Measurements from ENCODE around the gene KIF12.

The KIF12 gene

DNA sequence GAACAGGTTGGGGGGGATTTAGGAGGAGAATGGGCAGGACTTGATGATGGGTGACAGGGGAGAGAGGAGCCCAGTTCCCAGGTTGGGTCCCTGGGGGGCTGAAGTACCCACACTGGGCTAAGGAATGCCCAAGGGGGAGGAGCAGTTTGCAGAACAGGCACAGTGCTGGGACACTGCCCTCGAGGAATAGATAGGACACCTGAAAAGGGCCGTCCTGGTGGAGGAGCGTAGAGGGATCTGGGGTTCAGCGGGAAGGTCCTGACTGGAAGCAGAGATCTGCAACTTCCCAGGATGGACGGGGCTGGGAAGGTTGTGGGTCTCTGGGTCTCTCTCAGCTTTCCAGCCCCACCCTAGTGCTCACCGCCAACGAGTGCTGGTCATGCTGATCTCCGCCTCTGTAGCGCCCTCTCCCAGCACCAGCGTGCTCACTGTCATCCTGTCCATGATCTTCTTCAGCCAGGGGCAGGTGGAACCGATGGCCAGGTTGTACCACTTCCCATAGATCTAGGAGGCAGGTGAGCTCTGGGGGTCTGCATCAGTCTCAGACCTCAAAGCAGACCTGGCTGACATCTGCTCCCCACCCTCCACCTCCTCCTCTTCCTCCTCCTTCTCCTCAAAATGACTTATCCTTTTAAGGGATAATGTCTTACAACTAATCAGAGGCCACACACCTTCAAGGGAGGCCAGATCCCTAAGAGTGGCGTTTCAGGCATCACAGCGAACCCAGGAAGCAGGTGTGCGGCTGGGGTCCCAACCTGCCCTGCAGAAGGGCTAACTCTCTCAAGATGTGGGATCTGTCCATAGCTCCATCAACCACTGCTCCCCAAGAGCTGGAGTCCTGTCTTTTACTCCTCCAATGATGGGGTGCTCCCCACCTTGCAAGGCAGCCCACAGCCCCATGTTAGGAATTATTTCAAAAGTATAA, 22.6 kb downstream of the KIF12 start:
- Histone ChIP-seq H3K4ac (ENCODE audit: low read depth in 1 of 2, low read length in 2 of 2) (no peak overlapping the region), H3K9ac (ENCODE audit: low read length) (no peak overlapping the region), H3K4me1 (ENCODE audit: control insufficient read depth, insufficient read depth, low read depth, low read length) (peaks cover 25% of the 10 kb centered on the region), H3K9me3 (ENCODE audit: control insufficient read depth, low read length) (no peaks in the 10 kb centered on the region), H3K27me3 (ENCODE audit: control insufficient read depth in 1 of 2, insufficient read depth in 1 of 2, low read length in 2 of 2) (peaks cover 7 to 65% of the 10 kb centered on the region in 2 experiments), H4K91ac (ENCODE audit: low read length) (no peak overlapping the region), H4K8ac (ENCODE audit: low read length) (no peak overlapping the region), H2BK15ac (ENCODE audit: low read depth, poor library complexity, severe bottlenecking) (no peak overlapping the region), H2AK5ac (ENCODE audit: low read length, severe bottlenecking) (no peak overlapping the region), H3K27ac (ENCODE audit: low read length, poor library complexity, severe bottlenecking) (no peak overlapping the region), H3K23ac (ENCODE audit: low read length in 2 of 2) (no peak overlapping the region), H3K79me1 (replicated peaks; ENCODE audit: low read length, poor library complexity, severe bottlenecking) (no peaks in the 10 kb centered on the region), H3K36me3 (ENCODE audit: control insufficient read depth in 1 of 2, insufficient read depth in 2 of 2, low read depth in 1 of 2, low read length in 2 of 2) (no peaks in the 10 kb centered on the region), H3K4me2 (ENCODE audit: low read length, poor library complexity, severe bottlenecking) (no peak overlapping the region), H3K14ac (ENCODE audit: low read length in 2 of 2) (no peak overlapping the region), H2BK5ac (ENCODE audit: low read depth, low read length, poor library complexity, severe bottlenecking) (no peak overlapping the region), H3K18ac (ENCODE audit: low read depth in 1 of 2, low read length in 2 of 2) (no peak overlapping the region), H3K4me3 (ENCODE audit: insufficient read depth in 1 of 2, low read depth in 1 of 2, low read length in 2 of 2) (peak overlapping the region in 1 of 2 experiments; percentile 10), H2BK12ac (ENCODE audit: low read length in 2 of 2) (no peak overlapping the region), H2AFZ (ENCODE audit: low read depth, low read length) (no peak overlapping the region), H2BK120ac (ENCODE audit: low read depth, low read length) (no peak overlapping the region)
- 60% methylated on average over 13 of the region's 14 CpGs for WGBS
- no peak for DNase-seq

- no peak overlapping the region for H2BK5ac ChIP-seq (ENCODE audit: low read depth, low read length, poor library complexity, severe bottlenecking)
- H3K18ac ChIP-seq (ENCODE audit: low read depth in 1 of 2, low read length in 2 of 2): no peak overlapping the region
- H3K23ac ChIP-seq (ENCODE audit: low read length in 2 of 2): no peak overlapping the region
- no peaks in the 10 kb centered on the region for H3K79me1 ChIP-seq (replicated peaks; ENCODE audit: low read length, poor library complexity, severe bottlenecking)
- peaks cover 19% of the 10 kb centered on the region for H3K4me1 ChIP-seq (ENCODE audit: control insufficient read depth, insufficient read depth, low read depth, low read length)
- peaks cover 7 to 65% of the 10 kb centered on the region in 2 experiments for H3K27me3 ChIP-seq (ENCODE audit: control insufficient read depth in 1 of 2, insufficient read depth in 1 of 2, low read length in 2 of 2)
- no peak for DNase-seq
- no peak overlapping the region for H3K14ac ChIP-seq (ENCODE audit: low read length in 2 of 2)
- no peak overlapping the region for H4K8ac ChIP-seq (ENCODE audit: low read length)
- H2BK15ac ChIP-seq (ENCODE audit: low read depth, poor library complexity, severe bottlenecking): no peak overlapping the region
- H3K36me3 ChIP-seq (ENCODE audit: control insufficient read depth in 1 of 2, insufficient read depth in 2 of 2, low read depth in 1 of 2, low read length in 2 of 2): no peaks in the 10 kb centered on the region
- no peak overlapping the region for H2BK120ac ChIP-seq (ENCODE audit: low read depth, low read length)
- H2BK12ac ChIP-seq (ENCODE audit: low read length in 2 of 2): no peak overlapping the region
- H3K9me3 ChIP-seq (ENCODE audit: control insufficient read depth, low read length): no peaks in the 10 kb centered on the region
- no peak overlapping the region for H3K4me3 ChIP-seq (ENCODE audit: insufficient read depth in 1 of 2, low read depth in 1 of 2, low read length in 2 of 2)
- H3K4me2 ChIP-seq (ENCODE audit: low read length, poor library complexity, severe bottlenecking): no peak overlapping the region
- H3K9ac ChIP-seq (ENCODE audit: low read length): no peak overlapping the region
- H2AK5ac ChIP-seq (ENCODE audit: low read length, severe bottlenecking): no peak overlapping the region
- 48% methylated on average over 4 of the region's 4 CpGs for WGBS
- no peak overlapping the region for H2AFZ ChIP-seq (ENCODE audit: low read depth, low read length)
- H4K91ac ChIP-seq (ENCODE audit: low read length): no peak overlapping the region
- H3K4ac ChIP-seq (ENCODE audit: low read depth in 1 of 2, low read length in 2 of 2): no peak overlapping the region
- H3K27ac ChIP-seq (ENCODE audit: low read length, poor library complexity, severe bottlenecking): no peak overlapping the region
Observed at GRCh38 chr9:114075602-114076001, 23.5 kb downstream of the KIF12 start.

- Histone ChIP-seq H3K4me1 (ENCODE audit: control insufficient read depth, insufficient read depth, low read depth, low read length) (peaks cover 6% of the 10 kb centered on the region), H4K8ac (ENCODE audit: low read length) (no peak overlapping the region), H2BK12ac (ENCODE audit: low read length in 2 of 2) (no peak overlapping the region), H3K27ac (ENCODE audit: low read length, poor library complexity, severe bottlenecking) (no peak overlapping the region), H3K79me1 (replicated peaks; ENCODE audit: low read length, poor library complexity, severe bottlenecking) (no peaks in the 10 kb centered on the region), H3K27me3 (ENCODE audit: control insufficient read depth in 1 of 2, insufficient read depth in 1 of 2, low read length in 2 of 2) (peaks cover 7 to 51% of the 10 kb centered on the region in 2 experiments), H4K91ac (ENCODE audit: low read length) (no peak overlapping the region), H3K9me3 (ENCODE audit: control insufficient read depth, low read length) (no peaks in the 10 kb centered on the region), H3K36me3 (ENCODE audit: control insufficient read depth in 1 of 2, insufficient read depth in 2 of 2, low read depth in 1 of 2, low read length in 2 of 2) (no peaks in the 10 kb centered on the region), H3K14ac (ENCODE audit: low read length in 2 of 2) (no peak overlapping the region), H3K4me2 (ENCODE audit: low read length, poor library complexity, severe bottlenecking) (no peak overlapping the region), H3K4me3 (ENCODE audit: insufficient read depth in 1 of 2, low read depth in 1 of 2, low read length in 2 of 2) (no peak overlapping the region), H2BK120ac (ENCODE audit: low read depth, low read length) (no peak overlapping the region), H2BK5ac (ENCODE audit: low read depth, low read length, poor library complexity, severe bottlenecking) (no peak overlapping the region), H3K4ac (ENCODE audit: low read depth in 1 of 2, low read length in 2 of 2) (no peak overlapping the region), H2AK5ac (ENCODE audit: low read length, severe bottlenecking) (no peak overlapping the region), H3K9ac (ENCODE audit: low read length) (peak overlapping the region; percentile 15), H3K23ac (ENCODE audit: low read length in 2 of 2) (no peak overlapping the region), H2BK15ac (ENCODE audit: low read depth, poor library complexity, severe bottlenecking) (no peak overlapping the region), H2AFZ (ENCODE audit: low read depth, low read length) (no peak overlapping the region), H3K18ac (ENCODE audit: low read depth in 1 of 2, low read length in 2 of 2) (no peak overlapping the region)
- DNase-seq: no peak
- WGBS: 64% methylated on average over 14 of the region's 14 CpGs
Observed at GRCh38 chr9:114072184-114073140, 26.6 kb downstream of the KIF12 start.

Measured in mesenchymal stem cell (in vitro differentiated cells and primary cell).